PFSK-1 (cell line): Measurements from ENCODE around the gene AHCYL1.

Source experiments
- FOXP2 ChIP-seq: optimal IDR thresholded peaks from 2 replicates; pipeline ENCODE3; 2011; ENCODE audit warnings: borderline replicate concordance, control low read depth, inconsistent platforms; ENCODE audit not compliant: insufficient read depth; ENCODE audit errors: extremely low read length, extremely low read depth
- POLR2AphosphoS5 ChIP-seq: IDR thresholded peaks from 2 replicates; pipeline ENCODE4 v1.6.1; 2012; ENCODE audit warnings: low read depth, mild to moderate bottlenecking, control low read depth, low read length, moderate library complexity
- REST ChIP-seq, 2 experiments: IDR thresholded peaks; 2 replicates each; pipeline versions ENCODE4 v1.6.1 to v1.8.0; 2011 to 2012; ENCODE audit warnings: low read depth in 2 of 2, low read length in 2 of 2, control low read depth in 1 of 2, inconsistent platforms in 1 of 2, mild to moderate bottlenecking in 1 of 2, moderate library complexity in 1 of 2; ENCODE audit not compliant: insufficient read depth in 1 of 2
- SIN3A ChIP-seq: IDR thresholded peaks from 2 replicates; pipeline ENCODE4 v1.6.1; 2012; ENCODE audit warnings: mild to moderate bottlenecking, low read length, moderate library complexity, borderline replicate concordance; ENCODE audit not compliant: insufficient read depth
- TAF1 ChIP-seq: IDR thresholded peaks from 2 replicates; pipeline ENCODE4 v1.6.1; 2012; ENCODE audit warnings: low read length, control low read depth, borderline replicate concordance; ENCODE audit not compliant: insufficient read depth

- no peak for TF ChIP-seq POLR2AphosphoS5
- no peak for TF ChIP-seq SIN3A
- TF ChIP-seq TAF1: no peak
- TF ChIP-seq REST (IDR thresholded peaks at IDR 0.05; ENCODE audit: insufficient read depth in 1 of 2, low read depth in 2 of 2, low read length in 2 of 2): no peak
- TF ChIP-seq FOXP2: no peak
These were observed 24.5 kb downstream of the AHCYL1 start for GRCh38 chr1:110008971-110009565.
